Erythroblast (primary cell): ENCODE measurements around the gene CPNE5.

ENCODE experiments used
- GATA1 ChIP-seq: IDR thresholded peaks from 2 replicates; pipeline ENCODE4 v1.6.1; 2011; ENCODE audit warnings: low read depth, mild to moderate bottlenecking, control low read depth, low read length, moderate library complexity
- POLR2A ChIP-seq: IDR thresholded peaks from 2 replicates; pipeline ENCODE4 v1.6.1; 2011; ENCODE audit warnings: mild to moderate bottlenecking, low read length

- TF ChIP-seq POLR2A (no peak), GATA1 (no peak)
Measured at GRCh38 chr6:36743032-36743431, 96.2 kb downstream of the CPNE5 start.
